ENCODE results near the gene SLC10A7.

GRCh38 chr4:146494143-146494542, 27.6 kb downstream of the SLC10A7 start:
- TF ChIP-seq CTCF (optimal IDR thresholded peaks at IDR 0.05 in 1 of 3, IDR thresholded peaks at IDR 0.05 in 1 of 3, conservative IDR thresholded peaks at IDR 0.05 in 1 of 3; ENCODE audit: extremely low read depth in 1 of 3, insufficient read depth in 2 of 3, low read length in 3 of 3) (no peak), EZH2 (IDR thresholded peaks at IDR 0.05; ENCODE audit: low read length) (no peak)

Measured in keratinocyte (primary cell).